Stimulated activated CD8-positive, alpha-beta memory T cell treated with anti-CD3 and anti-CD28 coated beads, Interleukin-15, amount 100 ng/mL, for 24 hours (primary cell): ENCODE data around the gene FAM163A.
A peak's percentile ranks its signal among the peaks of the same experiment; 100 is the strongest.
"Not testable (repeated sequence)": the region's sequence is repeated elsewhere in the genome, so short reads cannot be mapped to it uniquely, and the experiment has no call there.

Source experiments
- DNase-seq: peaks from one replicate; pipeline ENCODE4 v3.0.0-alpha.2; 2020; ENCODE audit warnings: low read depth

FAM163A gene

DNA sequence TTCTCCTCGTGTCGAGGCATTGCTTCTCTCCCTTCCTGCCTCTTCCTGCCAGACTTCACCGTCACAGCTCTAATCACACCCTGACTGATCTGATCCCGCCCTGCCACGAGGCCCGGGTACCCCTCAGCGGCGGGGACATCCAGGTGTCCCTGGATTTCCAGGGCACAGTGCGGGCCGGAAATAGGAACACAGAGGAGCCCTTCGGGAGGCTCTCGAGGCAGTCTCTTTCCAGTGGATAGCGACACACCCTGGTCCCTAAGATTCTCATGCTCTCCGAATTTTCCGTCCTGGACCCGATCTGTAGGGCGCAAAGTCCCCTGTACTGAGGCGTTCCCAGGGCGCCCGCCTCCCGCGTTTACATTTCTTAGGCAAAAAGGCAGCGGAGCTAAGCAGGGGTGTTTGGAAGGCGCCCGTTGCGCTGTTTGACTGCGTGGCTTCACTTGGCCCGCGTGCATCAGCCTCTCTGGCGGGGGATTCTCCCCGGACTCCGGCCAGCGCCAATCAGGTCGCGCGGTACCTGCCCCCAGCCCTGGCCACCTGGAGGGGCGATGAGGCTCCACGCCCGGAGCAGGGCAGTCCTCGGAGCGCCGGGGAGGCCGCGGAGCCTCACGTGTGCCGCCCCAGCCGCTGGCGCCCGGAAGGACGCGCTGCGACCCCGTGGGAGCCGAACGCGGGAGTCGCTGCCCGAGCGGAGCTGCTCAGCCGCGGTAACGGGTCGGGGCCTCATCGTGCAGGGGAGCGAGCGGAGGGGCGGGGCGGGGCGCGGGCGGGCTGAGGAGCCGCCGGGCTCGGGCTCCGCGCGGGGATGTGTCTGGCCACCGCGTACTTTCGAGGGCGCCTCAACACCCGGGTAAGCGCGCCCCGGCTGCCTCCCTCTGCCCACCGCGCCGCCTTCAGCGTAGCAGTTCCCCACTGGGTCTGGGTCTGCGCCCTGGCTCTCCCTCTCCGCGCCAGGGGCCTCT lies at the start of gene FAM163A:
Gene FAM163A, plus strand, starts transcription at position 575 of the 962 bp plus-strand sequence. CDS start 69,807 bp downstream, outside the sequence.
- DNase-seq: no peak

DNA sequence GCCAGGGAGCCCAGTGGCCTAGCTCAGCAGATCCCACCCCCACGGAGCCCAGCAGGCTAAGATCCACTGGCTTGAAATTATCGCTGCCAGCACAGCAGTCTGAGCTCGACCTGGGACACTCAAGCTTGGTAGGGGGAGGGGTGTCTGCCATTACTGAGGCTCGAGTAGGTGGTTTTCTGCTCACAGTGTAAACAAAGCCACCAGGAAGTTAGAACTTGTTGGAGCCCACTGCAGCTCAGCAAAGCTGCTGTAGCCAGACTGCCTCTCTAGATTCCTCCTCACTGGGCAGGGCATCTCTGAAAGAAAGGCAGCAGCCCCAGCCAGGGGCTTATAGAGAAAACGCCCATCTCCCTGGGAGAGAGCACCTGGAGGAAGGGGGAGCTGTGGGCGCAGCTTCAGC lies 48.6 kb upstream of the FAM163A start:
- not testable (repeated sequence) for DNase-seq

GRCh38 chr1:179702946-179703539 lies 40.0 kb upstream of the FAM163A start:
- no peak for DNase-seq

GRCh38 chr1:179706339-179706941 lies 36.7 kb upstream of the FAM163A start:
- peak; percentile 7 for DNase-seq

DNA sequence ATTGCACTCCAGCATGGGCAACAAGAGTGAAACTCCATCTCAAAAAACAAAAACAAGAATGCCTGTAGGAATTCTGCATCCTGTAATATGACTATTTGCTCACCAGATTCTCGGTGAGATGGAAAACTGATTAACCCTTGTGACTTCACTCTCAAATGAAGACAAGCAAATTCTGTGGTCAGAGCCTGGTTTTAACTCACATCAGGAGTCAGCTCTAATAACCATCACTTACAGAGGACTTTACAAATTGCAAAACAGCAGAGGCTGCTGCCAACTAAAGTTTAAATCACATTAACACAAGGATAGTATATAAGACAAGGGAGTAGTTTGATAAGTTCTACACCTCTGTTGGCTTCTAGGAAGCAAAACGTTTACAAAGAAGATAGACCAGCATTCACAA lies 35.7 kb upstream of the FAM163A start:
- DNase-seq: no peak

DNA sequence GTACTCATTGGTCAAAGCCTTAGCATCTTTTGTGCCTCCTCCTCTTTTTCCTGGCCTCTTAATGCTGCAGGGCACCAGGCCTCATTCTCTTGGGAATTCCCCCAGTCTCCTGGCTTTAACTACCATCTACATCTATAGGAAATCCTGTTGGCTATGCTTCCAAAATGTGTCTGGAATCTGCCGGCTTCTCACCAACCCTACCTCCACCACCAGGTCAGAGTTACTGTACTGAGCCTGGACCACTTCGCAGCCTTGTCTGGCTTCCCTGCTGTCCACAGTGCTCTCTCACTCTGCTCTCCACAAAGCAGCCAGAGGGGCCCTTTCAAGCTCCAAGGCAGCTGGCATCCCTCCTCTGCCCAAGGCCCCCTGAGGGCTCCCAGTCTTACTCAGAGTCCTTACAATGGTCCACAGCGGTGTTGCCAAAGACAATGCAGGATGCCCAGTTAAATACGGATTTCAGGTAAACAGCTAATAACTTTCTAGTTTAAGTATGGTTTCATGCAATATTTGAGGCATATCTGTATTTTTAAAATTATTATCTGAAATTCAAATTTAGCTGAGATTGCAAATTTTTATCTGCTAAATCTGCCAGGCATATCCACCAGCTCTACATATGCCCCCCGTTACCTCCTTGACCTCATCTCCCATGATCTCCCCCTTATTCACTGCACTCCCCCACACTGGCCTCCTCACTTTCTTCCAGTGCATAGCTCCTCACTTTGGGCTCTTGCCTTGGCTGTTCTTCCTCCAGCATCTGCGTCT lies 34.5 kb upstream of the FAM163A start:
- no peak for DNase-seq

GRCh38 chr1:179709841-179710329 lies 33.2 kb upstream of the FAM163A start:
- DNase-seq: no peak

DNA sequence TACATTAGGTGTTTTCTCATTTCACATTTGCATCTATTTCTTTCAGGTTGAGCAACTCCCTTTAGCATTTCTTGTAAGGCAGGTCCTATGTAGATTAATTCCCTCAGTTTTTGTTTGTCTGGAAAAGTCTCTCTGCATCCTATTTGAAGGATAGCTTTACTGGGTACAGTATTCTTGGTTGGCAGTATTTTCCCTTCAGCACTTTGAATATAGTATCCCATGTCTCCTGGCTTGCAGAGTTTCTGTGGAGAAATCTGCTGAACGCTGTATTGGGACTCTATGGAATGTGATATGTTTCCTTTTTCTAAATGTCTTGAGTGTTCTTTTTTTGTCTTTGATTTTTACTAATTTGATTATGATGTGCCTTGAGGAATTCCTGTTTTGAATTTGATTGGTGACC lies 28.9 kb upstream of the FAM163A start:
- DNase-seq: no peak

GRCh38 chr1:179714623-179715022 lies 28.5 kb upstream of the FAM163A start:
- no peak for DNase-seq

DNA sequence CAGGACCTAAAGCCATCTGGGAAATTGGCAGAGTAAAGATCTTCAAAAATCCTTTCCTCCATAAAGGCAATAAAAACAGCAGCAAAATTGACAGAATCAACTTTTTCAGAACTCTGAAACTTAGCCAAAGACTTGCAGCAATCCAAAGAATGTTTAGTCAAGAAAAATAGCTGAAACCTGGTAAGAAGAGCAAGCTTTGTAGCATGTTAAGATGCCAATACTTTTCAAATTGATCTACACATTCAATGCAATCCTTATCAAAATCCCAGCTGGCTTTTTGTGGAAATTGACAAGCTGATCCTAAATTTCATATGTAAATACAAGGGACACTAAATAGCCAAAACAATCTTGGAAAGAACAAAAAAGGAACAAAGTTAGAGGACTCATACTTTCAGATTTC lies 23.8 kb upstream of the FAM163A start:
- no peak for DNase-seq

GRCh38 chr1:179728271-179728670 lies 14.8 kb upstream of the FAM163A start:
- no peak for DNase-seq

GRCh38 chr1:179729881-179730280 lies 13.2 kb upstream of the FAM163A start:
- DNase-seq: no peak

GRCh38 chr1:179731643-179732042 lies 11.4 kb upstream of the FAM163A start:
- no peak for DNase-seq

DNA sequence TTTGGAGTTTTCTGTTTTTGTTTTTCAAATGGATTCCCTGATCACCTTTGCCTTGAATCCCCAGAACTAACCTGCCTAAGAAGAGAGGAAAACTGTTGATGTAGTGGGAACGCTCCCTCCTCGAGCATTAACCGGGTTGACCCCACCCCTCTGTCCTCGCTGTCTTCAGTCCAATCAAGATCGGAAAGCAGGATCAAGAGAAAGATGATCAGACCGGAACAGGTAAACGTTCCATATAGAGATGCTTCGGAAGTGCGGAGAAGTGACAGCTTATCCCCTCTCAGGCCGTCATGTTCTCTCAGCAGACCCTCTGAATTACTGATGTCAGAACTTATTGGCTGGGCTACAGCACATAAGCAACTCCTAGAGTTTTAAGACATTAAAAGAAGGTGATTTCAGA lies 800 bp upstream of the FAM163A start:
- no peak for DNase-seq

GRCh38 chr1:179743679-179744400 lies 749 bp downstream of the FAM163A start:
- no peak for DNase-seq

- DNase-seq: no peak
Measured at GRCh38 chr1:179744401-179745130, 1.5 kb downstream of the FAM163A start.

DNA sequence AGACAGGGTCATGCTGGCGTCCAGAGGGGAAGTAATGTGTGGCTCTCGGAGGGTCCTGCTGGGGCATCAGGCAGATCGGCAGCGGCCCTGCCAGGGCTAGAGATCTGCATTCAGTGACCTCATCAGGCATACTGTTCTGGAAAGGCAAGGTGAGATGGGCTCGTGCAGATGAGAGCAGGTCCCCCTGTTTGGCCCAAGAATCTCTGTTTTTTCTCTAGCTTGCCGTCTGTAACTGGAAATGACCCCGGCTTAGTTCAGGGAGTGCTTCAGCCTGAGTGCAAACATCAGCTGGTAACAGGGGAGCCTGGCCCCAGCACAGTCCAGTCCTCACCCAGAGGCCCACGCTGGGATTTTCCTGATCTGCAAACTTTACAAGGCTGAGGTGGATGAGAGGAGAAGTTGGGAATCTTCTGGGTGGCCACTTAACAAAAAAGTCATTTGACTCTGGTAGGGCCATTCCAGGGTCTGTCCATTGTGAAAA lies 2.1 kb downstream of the FAM163A start:
- no peak for DNase-seq

DNA sequence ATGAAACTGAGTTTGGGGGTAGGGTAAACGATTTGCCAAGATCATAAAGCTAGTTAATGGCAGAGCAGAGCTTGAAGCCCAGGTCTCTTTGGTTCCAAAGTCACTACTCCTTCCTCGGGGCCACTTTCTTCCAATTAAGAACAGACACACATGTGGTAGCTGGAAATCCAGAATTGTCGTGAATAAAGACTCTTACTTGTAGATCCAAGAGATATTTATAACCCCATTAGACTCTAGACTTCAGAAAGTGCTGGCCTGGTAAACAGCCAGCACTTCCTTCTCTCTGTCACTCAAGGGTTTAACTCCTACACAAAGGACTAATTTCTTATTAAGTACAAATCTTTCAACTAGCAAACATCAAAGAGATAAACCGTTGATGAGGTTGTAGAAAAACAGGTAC lies 2.7 kb downstream of the FAM163A start:
- DNase-seq: no peak

- no peak for DNase-seq
Measured at GRCh38 chr1:179747611-179748010, 4.5 kb downstream of the FAM163A start.

- no peak for DNase-seq
Measured at GRCh38 chr1:179748772-179749171, 5.7 kb downstream of the FAM163A start.
